Activated T-helper 17 cell treated with anti-CD3 and anti-CD28 coated beads, Interleukin-2, amount 50 U/mL, for 72 hours (primary cell): Measurements from ENCODE around the gene LSM3. TPM values are rescaled to one million over a fixed set of nuclear protein-coding genes. Genes with fewer than 3 reads are reported as not detected.

Experiments used
- ATAC-seq: fragments of 150-1000 bp; cut with Tn5 transposase; replicated peaks from 2 replicates; pipeline ENCODE4 v1.10.0; 2021; ENCODE audit warnings: mild to moderate bottlenecking, moderate library complexity
- H3K27ac Mint-ChIP-seq: one replicate; pipeline ENCODE4 v1.8.0; 2022; ENCODE audit warnings: mixed read lengths
- H3K27me3 Mint-ChIP-seq: one replicate; pipeline ENCODE4 v1.8.0; 2022; ENCODE audit warnings: mixed read lengths
- H3K36me3 Mint-ChIP-seq: one replicate; pipeline ENCODE4 v1.8.0; 2022; ENCODE audit warnings: low read depth, mild to moderate bottlenecking, mixed read lengths
- H3K4me1 Mint-ChIP-seq: one replicate; pipeline ENCODE4 v1.8.0; 2022; ENCODE audit warnings: mixed read lengths
- H3K4me3 Mint-ChIP-seq: one replicate; pipeline ENCODE4 v1.8.0; 2022; ENCODE audit warnings: mild to moderate bottlenecking, mixed read lengths
- H3K9me3 Mint-ChIP-seq: one replicate; pipeline ENCODE4 v1.8.0; 2022; ENCODE audit warnings: mixed read lengths
- total RNA-seq, 2 donors: library from RNA; stranded (reverse); gene quantifications; one replicate each; pipeline ENCODE4 v1.2.3, GENCODE V29; 2022

The LSM3 gene
- total RNA-seq, 2 donors from 2014 or later: 15.6 to 20.6 TPM

- Mint-ChIP-seq H3K9me3 (peaks cover 4% of the 10 kb centered on the region), H3K4me3 (no peak overlapping the region), H3K4me1 (no peaks in the 10 kb centered on the region), H3K27ac (no peak overlapping the region), H3K27me3 (peaks cover 31% of the 10 kb centered on the region), H3K36me3 (no peaks in the 10 kb centered on the region)
- no peak for ATAC-seq
Observed at GRCh38 chr3:14235912-14236295, 57.3 kb downstream of the LSM3 start.

GRCh38 chr3:14236902-14237301 is 58.3 kb downstream of the LSM3 start:
- peaks cover 4% of the 10 kb centered on the region for H3K9me3 Mint-ChIP-seq
- no peaks in the 10 kb centered on the region for H3K36me3 Mint-ChIP-seq
- no peak overlapping the region for H3K27ac Mint-ChIP-seq
- peaks cover 22% of the 10 kb centered on the region for H3K27me3 Mint-ChIP-seq
- no peaks in the 10 kb centered on the region for H3K4me1 Mint-ChIP-seq
- no peak overlapping the region for H3K4me3 Mint-ChIP-seq
- ATAC-seq: no peak

GRCh38 chr3:14237457-14237856 is 58.8 kb downstream of the LSM3 start:
- H3K4me3 Mint-ChIP-seq: no peak overlapping the region
- no peaks in the 10 kb centered on the region for H3K36me3 Mint-ChIP-seq
- H3K27ac Mint-ChIP-seq: no peak overlapping the region
- ATAC-seq: no peak
- H3K4me1 Mint-ChIP-seq: no peaks in the 10 kb centered on the region
- H3K27me3 Mint-ChIP-seq: peaks cover 18% of the 10 kb centered on the region
- H3K9me3 Mint-ChIP-seq: peaks cover 4% of the 10 kb centered on the region

DNA sequence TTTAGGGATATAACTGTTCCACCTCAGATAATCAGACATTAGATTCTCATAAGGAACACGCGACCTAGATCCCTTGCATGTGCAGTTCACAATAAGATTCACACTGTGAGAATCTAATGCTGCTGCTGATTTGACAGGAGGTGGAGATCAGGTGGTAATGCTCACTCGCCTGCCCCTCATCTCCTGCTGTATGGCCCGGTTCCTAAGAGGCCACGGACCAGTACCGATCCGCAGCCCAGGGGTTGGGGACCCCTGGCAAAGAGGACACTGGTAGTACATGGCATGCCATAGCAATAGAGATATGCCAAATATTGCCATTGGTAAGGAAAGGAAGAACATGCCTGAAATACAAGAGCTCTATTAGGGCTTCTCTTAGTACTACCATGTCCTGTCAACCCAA is 59.7 kb downstream of the LSM3 start:
- Mint-ChIP-seq H3K4me3 (no peak overlapping the region), H3K27ac (no peak overlapping the region), H3K27me3 (peaks cover 10% of the 10 kb centered on the region), H3K4me1 (no peaks in the 10 kb centered on the region), H3K9me3 (peaks cover 3% of the 10 kb centered on the region), H3K36me3 (no peaks in the 10 kb centered on the region)
- ATAC-seq: no peak

GRCh38 chr3:14238930-14239329 is 60.3 kb downstream of the LSM3 start:
- Mint-ChIP-seq H3K27ac (no peak overlapping the region), H3K36me3 (no peaks in the 10 kb centered on the region), H3K9me3 (no peaks in the 10 kb centered on the region), H3K4me1 (no peaks in the 10 kb centered on the region), H3K27me3 (peaks cover 7% of the 10 kb centered on the region), H3K4me3 (no peak overlapping the region)
- no peak for ATAC-seq

- Mint-ChIP-seq H3K4me1 (no peaks in the 10 kb centered on the region), H3K4me3 (no peak overlapping the region), H3K27ac (no peak overlapping the region), H3K27me3 (peaks cover 9% of the 10 kb centered on the region), H3K36me3 (no peaks in the 10 kb centered on the region), H3K9me3 (no peaks in the 10 kb centered on the region)
- no peak for ATAC-seq
Observed at GRCh38 chr3:14239940-14240339, 61.3 kb downstream of the LSM3 start.

- Mint-ChIP-seq H3K9me3 (no peaks in the 10 kb centered on the region), H3K27me3 (peaks cover 7% of the 10 kb centered on the region), H3K36me3 (no peaks in the 10 kb centered on the region), H3K27ac (no peak overlapping the region), H3K4me3 (no peak overlapping the region), H3K4me1 (no peaks in the 10 kb centered on the region)
- no peak for ATAC-seq
Observed at GRCh38 chr3:14240366-14240765, 61.7 kb downstream of the LSM3 start.

DNA sequence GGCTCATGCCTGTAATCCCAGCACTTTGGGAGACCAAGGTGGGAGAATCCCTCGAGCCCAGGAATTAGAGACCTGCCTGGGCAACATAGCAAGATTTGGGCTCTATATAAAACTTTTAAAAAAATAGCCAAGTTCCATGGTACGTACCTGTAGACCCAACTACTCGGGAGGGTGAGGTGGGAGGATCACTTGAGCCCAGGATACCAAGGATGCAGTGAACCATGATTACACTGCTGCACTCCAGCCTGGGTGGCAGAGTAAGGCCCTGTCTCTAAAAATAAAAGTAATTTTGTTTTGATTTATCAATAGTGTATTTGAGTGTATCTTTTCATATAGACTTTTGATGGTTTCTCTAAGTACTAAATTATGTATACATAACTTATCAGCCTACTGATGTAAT is 63.1 kb downstream of the LSM3 start:
- no peaks in the 10 kb centered on the region for H3K9me3 Mint-ChIP-seq
- no peak for ATAC-seq
- no peak overlapping the region for H3K4me3 Mint-ChIP-seq
- no peaks in the 10 kb centered on the region for H3K4me1 Mint-ChIP-seq
- H3K36me3 Mint-ChIP-seq: no peaks in the 10 kb centered on the region
- no peak overlapping the region for H3K27ac Mint-ChIP-seq
- peaks cover 7% of the 10 kb centered on the region for H3K27me3 Mint-ChIP-seq

GRCh38 chr3:14242490-14243311 is 64.1 kb downstream of the LSM3 start:
- no peaks in the 10 kb centered on the region for H3K4me1 Mint-ChIP-seq
- H3K36me3 Mint-ChIP-seq: no peaks in the 10 kb centered on the region
- no peak for ATAC-seq
- no peak overlapping the region for H3K27ac Mint-ChIP-seq
- no peaks in the 10 kb centered on the region for H3K9me3 Mint-ChIP-seq
- H3K4me3 Mint-ChIP-seq: no peak overlapping the region
- H3K27me3 Mint-ChIP-seq: peaks cover 7% of the 10 kb centered on the region

DNA sequence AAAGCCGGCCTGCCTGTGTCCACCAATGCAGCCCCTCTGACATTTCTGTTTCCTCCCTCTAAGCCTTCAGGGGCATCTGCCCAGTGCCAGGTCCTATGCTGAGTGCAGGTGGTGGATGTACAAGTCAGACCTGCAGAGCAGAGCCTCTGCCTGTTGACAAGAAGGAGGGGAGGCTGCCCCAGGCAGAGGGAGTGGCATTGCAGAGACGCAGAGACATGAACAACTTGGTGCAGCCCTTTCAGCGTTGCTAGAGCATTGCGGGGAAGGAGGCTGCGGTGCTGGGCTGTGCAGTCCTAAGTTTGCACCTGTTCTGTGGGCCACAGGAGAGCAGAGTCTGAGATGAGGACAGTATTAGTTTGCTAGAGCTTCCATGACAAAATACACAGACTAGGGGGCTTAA is 65.2 kb downstream of the LSM3 start:
- no peak overlapping the region for H3K4me3 Mint-ChIP-seq
- H3K4me1 Mint-ChIP-seq: no peaks in the 10 kb centered on the region
- no peaks in the 10 kb centered on the region for H3K9me3 Mint-ChIP-seq
- ATAC-seq: no peak
- peaks cover 7% of the 10 kb centered on the region for H3K27me3 Mint-ChIP-seq
- H3K27ac Mint-ChIP-seq: no peak overlapping the region
- no peaks in the 10 kb centered on the region for H3K36me3 Mint-ChIP-seq

DNA sequence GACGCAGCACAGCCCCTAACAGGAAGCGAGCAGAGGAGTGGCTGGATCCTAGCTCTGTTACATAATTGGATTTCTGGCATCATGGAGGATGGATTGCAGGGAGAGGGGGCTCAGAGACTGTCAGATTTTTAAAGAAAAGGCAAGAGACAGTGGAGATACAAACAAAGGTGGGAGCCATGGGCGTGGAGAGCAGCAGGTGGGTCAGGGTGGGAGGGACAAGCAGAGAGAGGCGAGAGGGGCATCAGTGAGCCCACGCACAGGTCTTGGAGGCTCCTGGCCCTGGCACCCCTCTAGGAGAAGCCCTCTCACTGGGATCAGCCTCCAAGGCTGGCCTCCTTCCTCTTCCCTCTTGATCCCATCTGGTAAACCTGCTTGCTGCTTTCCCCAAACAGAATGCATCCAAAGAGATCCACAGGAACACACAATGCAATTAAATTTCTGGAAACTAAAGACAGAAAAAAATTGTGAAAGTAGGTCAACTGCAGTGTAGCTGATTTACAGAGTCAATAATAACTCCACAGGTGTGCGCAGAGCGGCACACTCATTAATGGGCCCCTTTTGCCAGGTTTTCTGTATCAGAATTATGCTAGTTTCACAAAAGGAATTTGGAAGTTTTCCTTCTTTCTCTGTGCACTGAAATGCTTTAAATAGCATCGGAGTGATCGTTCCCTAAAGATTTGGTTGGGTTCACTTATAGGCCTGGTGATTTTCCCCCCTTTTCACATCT is 66.1 kb downstream of the LSM3 start:
- no peaks in the 10 kb centered on the region for H3K9me3 Mint-ChIP-seq
- no peaks in the 10 kb centered on the region for H3K36me3 Mint-ChIP-seq
- H3K4me3 Mint-ChIP-seq: no peak overlapping the region
- no peaks in the 10 kb centered on the region for H3K4me1 Mint-ChIP-seq
- ATAC-seq: no peak
- peaks cover 7% of the 10 kb centered on the region for H3K27me3 Mint-ChIP-seq
- no peak overlapping the region for H3K27ac Mint-ChIP-seq

DNA sequence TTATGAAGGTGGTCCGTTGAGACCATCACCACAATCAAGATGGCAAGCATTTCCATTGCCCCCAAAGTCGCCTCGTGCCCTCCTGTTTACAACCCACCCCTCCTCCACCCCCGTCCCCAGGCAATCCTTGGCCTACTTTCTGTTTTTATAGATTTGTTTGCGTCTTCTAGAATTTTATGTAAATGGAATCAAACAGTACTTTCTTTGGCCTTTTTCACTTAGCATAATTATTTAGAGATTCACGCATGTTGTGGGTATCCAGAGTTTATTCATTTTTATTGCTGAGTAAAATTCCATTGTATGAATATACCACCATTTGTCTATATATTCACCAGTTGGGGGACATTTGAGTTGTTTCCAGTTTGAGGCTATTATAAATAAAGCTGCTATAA is 66.6 kb downstream of the LSM3 start:
- H3K4me1 Mint-ChIP-seq: no peaks in the 10 kb centered on the region
- no peaks in the 10 kb centered on the region for H3K9me3 Mint-ChIP-seq
- H3K4me3 Mint-ChIP-seq: no peak overlapping the region
- no peak overlapping the region for H3K27ac Mint-ChIP-seq
- no peaks in the 10 kb centered on the region for H3K36me3 Mint-ChIP-seq
- H3K27me3 Mint-ChIP-seq: peaks cover 7% of the 10 kb centered on the region
- no peak for ATAC-seq

DNA sequence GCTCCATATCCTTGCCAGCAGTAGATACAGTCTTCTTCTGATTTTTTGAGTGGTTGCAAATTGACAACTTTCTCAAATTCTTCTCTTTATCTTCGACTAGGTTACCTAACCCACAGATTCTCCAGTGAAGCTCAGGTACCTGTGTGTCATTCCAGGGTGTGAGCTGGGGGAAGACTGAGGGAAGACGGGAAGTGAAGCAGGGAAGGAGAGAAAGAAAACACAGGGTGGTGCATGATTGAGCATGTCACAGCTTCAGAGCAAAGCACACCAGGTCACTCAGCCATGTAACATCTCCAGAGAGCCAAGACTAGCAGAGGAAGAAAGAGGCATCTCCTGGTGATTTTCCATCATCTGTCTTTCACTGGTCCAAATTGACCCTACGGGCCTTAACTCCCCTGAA is 67.2 kb downstream of the LSM3 start:
- Mint-ChIP-seq H3K4me3 (no peak overlapping the region), H3K36me3 (no peaks in the 10 kb centered on the region), H3K4me1 (no peaks in the 10 kb centered on the region), H3K9me3 (no peaks in the 10 kb centered on the region), H3K27ac (no peak overlapping the region), H3K27me3 (peaks cover 7% of the 10 kb centered on the region)
- ATAC-seq: no peak

DNA sequence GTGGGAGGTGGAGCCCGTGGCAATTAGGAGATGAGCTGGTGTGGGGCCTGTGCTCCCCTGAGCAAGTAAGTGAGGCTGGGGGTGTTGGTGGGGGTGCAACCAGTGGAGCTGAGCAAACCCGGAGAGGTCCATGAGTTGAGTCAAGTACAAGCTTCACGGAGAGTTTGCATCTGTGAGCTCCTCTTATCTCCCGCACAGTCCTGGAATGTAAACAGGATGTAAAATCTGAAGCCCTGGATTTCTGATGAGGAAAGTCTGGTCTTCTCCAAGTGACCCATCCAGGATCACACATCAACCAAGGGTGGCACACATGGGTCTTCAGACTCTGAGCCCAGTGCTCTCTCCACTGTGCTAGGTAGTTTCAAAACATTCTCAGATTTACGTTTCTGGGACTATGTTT is 67.8 kb downstream of the LSM3 start:
- no peak overlapping the region for H3K4me3 Mint-ChIP-seq
- H3K27me3 Mint-ChIP-seq: peaks cover 7% of the 10 kb centered on the region
- ATAC-seq: no peak
- H3K27ac Mint-ChIP-seq: no peak overlapping the region
- H3K36me3 Mint-ChIP-seq: no peaks in the 10 kb centered on the region
- H3K9me3 Mint-ChIP-seq: no peaks in the 10 kb centered on the region
- no peaks in the 10 kb centered on the region for H3K4me1 Mint-ChIP-seq

DNA sequence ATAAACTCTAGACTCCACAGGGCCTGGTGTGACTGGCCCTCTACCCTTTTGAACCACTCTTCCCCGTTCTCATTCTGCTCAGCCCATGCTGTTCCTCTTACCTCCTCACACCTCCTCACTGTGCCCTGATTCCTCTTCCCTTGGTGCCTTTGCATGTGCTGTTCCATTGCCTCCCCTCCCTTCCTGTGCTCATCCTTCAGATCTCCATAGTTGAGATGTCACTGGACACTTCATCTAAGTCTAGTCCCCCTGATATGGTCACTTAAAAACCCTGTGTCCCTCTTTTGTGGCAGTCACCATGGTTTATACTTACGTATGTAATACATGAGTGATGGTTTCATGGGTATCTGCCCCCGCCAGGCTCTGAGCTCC is 69.8 kb downstream of the LSM3 start:
- ATAC-seq: no peak

More for the DNA sequence above, 69.8 kb downstream of the LSM3 start:
- Mint-ChIP-seq H3K27me3 (peaks cover 7% of the 10 kb centered on the region), H3K27ac (no peak overlapping the region), H3K9me3 (no peaks in the 10 kb centered on the region), H3K36me3 (no peaks in the 10 kb centered on the region), H3K4me3 (no peak overlapping the region), H3K4me1 (no peaks in the 10 kb centered on the region)
